Lung (tissue), 12 donors: ENCODE data around the gene RBM10. TPM values are rescaled to one million over a fixed set of nuclear protein-coding genes. Genes with fewer than 3 reads are reported as not detected.

ENCODE experiments used
- ATAC-seq: fragments of 200-7000 bp; cut with Tn5 transposase; one replicate; pipeline ENCODE4 v1.9.1; 2020; ENCODE audit warnings: moderate number of reproducible peaks; ENCODE audit not compliant: insufficient read depth, low FRiP score
- DNase-seq, 3 donors: peaks; one replicate each; pipeline ENCODE4 v3.0.0-alpha.2; 2013 to 2017
- H3K27ac ChIP-seq, 2 donors: one replicate each; pipeline ENCODE4 v1.5.1; 2013; ENCODE audit warnings: mild to moderate bottlenecking in 2 of 2, moderate library complexity in 2 of 2, control low read depth in 1 of 2, inconsistent platforms in 1 of 2, low read depth in 1 of 2, low read length in 1 of 2
- H3K27me3 ChIP-seq, 3 donors: one replicate each; pipeline ENCODE4 v1.5.1; 2013; ENCODE audit warnings: low read length in 2 of 3; ENCODE audit not compliant: control insufficient read depth in 3 of 3, insufficient read depth in 3 of 3
- H3K36me3 ChIP-seq, 4 donors: one replicate each; pipeline ENCODE4 v1.5.1; 2013; ENCODE audit warnings: low read length in 4 of 4, mild to moderate bottlenecking in 1 of 4, moderate library complexity in 1 of 4; ENCODE audit not compliant: control insufficient read depth in 4 of 4, insufficient read depth in 4 of 4
- H3K4me1 ChIP-seq, 5 donors: one replicate each; pipeline ENCODE4 v1.5.1; 2013; ENCODE audit warnings: low read length in 5 of 5, mild to moderate bottlenecking in 2 of 5, moderate library complexity in 1 of 5; ENCODE audit not compliant: control insufficient read depth in 5 of 5, insufficient read depth in 5 of 5
- H3K4me3 ChIP-seq: one replicate; pipeline ENCODE4 v1.5.1; 2013; ENCODE audit warnings: mild to moderate bottlenecking, control low read depth, moderate library complexity
- H3K9ac ChIP-seq, 2 donors: one replicate each; pipeline ENCODE4 v1.5.1; 2013; ENCODE audit warnings: low read length in 2 of 2, control low read depth in 1 of 2; ENCODE audit not compliant: insufficient read depth in 1 of 2
- H3K9me3 ChIP-seq, 4 donors: one replicate each; pipeline ENCODE4 v1.5.1; 2013; ENCODE audit warnings: low read length in 3 of 4, mild to moderate bottlenecking in 1 of 4, moderate library complexity in 1 of 4; ENCODE audit not compliant: control insufficient read depth in 4 of 4, insufficient read depth in 3 of 4
- CTCF ChIP-seq: IDR thresholded peaks from 2 replicates; pipeline ENCODE4 v1.5.1; 2012; ENCODE audit warnings: mild to moderate bottlenecking; ENCODE audit errors: control extremely low read depth, extremely low read depth
- WGBS, 2 donors: extraction: QIAGEN DNeasy Blood & Tissue Kit; methylation state at CpG; one replicate each; pipeline ENCODE4 v1.1.7; 2013; 5-methylcytosine and 5-hydroxymethylcytosine counted together
- polyA plus RNA-seq, 2 donors: library from polyadenylated mRNA; stranded (reverse); fragments of 200-250 nt; gene quantifications; one replicate each; pipeline ENCODE4 v1.2.1, GENCODE V29; 2013
- total RNA-seq, 2 donors: library from RNA; depleted of rRNA in 1 of 2; stranded (reverse); fragments of >200 nt in 1 of 2; gene quantifications; one replicate each; pipeline ENCODE4 v1.2.1, GENCODE V29; 2014 to 2021
- donor health status: control.
- donor health status: control.
- donor health status: Bipolar disorder and iron deficiency.
- donor health status: healthy.
- donor health status: DM: yes; HTN: yes; CAD: no.

The RBM10 gene
- total and polyA plus RNA-seq, 4 donors: 22.2 to 38.6 (median 30.5) TPM

DNA sequence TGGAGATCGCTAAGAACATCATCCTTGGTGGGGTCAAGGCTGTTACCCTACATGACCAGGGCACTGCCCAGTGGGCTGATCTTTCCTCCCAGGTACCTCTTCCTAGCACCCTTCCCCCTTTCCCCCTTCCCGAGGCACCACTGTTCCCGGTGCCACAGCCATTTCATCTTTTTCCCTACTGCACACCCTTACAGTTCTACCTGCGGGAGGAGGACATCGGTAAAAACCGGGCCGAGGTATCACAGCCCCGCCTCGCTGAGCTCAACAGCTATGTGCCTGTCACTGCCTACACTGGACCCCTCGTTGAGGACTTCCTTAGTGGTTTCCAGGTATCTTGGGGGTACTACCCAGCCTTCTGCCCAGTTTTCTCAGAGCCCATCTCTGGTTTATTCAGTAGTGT, 54.3 kb downstream of the RBM10 start:
- no peak overlapping the region for H3K27ac ChIP-seq
- H3K9ac ChIP-seq: no peak overlapping the region
- peaks cover 5 to 31% (median 17%) of the 10 kb centered on the region in 5 donors for H3K4me1 ChIP-seq
- H3K36me3 ChIP-seq: peaks cover 19 to 70% (median 51%) of the 10 kb centered on the region in 4 donors
- no peak for ATAC-seq
- H3K4me3 ChIP-seq: no peak overlapping the region
- H3K9me3 ChIP-seq: peaks cover 0 to 9% (median 0%) of the 10 kb centered on the region in 4 donors
- WGBS, 2 donors: 94 to 98% methylated on average over 8 to 10 of the region's 10 CpGs
- no peak for DNase-seq
- H3K27me3 ChIP-seq: no peaks in the 10 kb centered on the region
- TF ChIP-seq CTCF: no peak

DNA sequence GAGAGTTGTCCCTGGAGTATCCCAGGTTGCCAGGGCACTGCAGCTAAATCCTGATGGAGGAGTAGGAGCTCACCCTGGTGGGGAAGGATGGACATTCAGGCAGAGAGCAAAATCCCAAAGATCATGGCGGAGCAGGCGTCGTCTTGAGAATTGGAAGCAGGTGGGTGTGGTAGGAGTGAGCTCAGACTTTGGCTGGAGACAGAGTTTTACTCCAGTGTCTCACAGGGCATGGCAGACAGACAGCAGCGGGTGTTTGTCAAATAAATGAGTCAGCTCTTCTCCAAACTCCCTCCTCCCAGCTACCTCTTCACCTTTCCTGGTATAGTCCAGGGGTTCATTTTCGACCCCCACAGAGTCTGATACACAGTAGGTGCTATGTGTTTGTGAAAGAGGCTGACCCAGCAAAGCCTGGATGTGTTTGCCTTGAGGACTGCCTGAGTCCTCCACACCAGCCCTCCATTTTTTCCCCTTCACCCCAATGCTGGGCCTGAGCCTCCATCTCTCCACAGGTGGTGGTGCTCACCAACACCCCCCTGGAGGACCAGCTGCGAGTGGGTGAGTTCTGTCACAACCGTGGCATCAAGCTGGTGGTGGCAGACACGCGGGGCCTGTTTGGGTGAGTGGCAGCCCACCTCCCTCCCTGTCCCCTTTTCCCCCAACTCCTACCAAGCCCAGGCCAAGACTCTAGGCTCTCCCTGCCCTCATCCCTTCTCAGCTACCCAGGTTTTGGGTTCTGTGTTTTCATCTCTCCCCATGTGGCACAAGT, 55.5 kb downstream of the RBM10 start:
- 78 to 89% methylated on average over 6 to 9 of the region's 9 CpGs for WGBS, 2 donors
- DNase-seq: no peak

GRCh38 chrX:47201345-47201944, 56.4 kb downstream of the RBM10 start:
- no peak for ATAC-seq
- Histone ChIP-seq H3K9me3 (peaks cover 0 to 9% (median 0%) of the 10 kb centered on the region in 4 donors), H3K9ac (no peak overlapping the region), H3K4me1 (peaks cover 0 to 12% (median 12%) of the 10 kb centered on the region in 5 donors), H3K27me3 (no peaks in the 10 kb centered on the region), H3K36me3 (peaks cover 24 to 88% (median 69%) of the 10 kb centered on the region in 4 donors), H3K27ac (no peak overlapping the region), H3K4me3 (no peak overlapping the region)
- no peak for TF ChIP-seq CTCF
- 84 to 93% methylated on average over 8 to 9 of the region's 9 CpGs for WGBS, 2 donors
- no peak for DNase-seq

More for the DNA sequence above, 55.5 kb downstream of the RBM10 start:
- H3K36me3 ChIP-seq: peaks cover 24 to 80% (median 62%) of the 10 kb centered on the region in 4 donors
- peaks cover 0 to 9% (median 0%) of the 10 kb centered on the region in 4 donors for H3K9me3 ChIP-seq
- no peak overlapping the region for H3K9ac ChIP-seq
- no peak overlapping the region for H3K27ac ChIP-seq
- H3K27me3 ChIP-seq: no peaks in the 10 kb centered on the region
- no peak overlapping the region for H3K4me3 ChIP-seq
- H3K4me1 ChIP-seq: peaks cover 0 to 21% (median 12%) of the 10 kb centered on the region in 5 donors
- no peak for TF ChIP-seq CTCF
- ATAC-seq: no peak
